C4-2B (cell line): ENCODE results near the gene SOCS7.

Experiments
- ZFX ChIP-seq: fragments of 450-650 bp; IDR thresholded peaks from 2 replicates; pipeline ENCODE4 v1.6.1; 2017
- TF ChIP-seq, protein P1 (sequence below): fragments of 450-650 bp; conservative IDR thresholded peaks from 2 replicates; pipeline ENCODE4 v1.5.1; 2017; ENCODE audit warnings: mild to moderate bottlenecking

DNA sequence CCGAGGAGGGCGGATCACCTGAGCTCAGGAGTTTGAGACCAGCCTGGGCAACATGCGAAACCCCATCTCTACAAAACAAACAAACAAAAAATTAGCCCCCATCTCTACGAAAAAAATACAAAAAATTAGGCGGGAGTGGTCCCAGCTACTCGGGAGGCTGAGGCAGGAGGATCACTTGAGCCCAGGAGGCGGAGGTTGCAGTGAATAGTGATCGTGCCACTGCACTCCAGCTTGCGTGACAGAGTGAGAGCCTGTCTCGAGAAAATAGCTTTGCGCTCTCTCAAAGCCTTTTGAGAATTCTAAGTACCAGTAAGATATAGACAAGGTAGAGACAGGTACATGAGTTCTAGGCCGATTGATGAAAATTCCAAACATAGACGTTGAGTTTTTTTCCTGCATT, 2.0 kb downstream of the SOCS7 start:
- TF ChIP-seq, protein P1, sequence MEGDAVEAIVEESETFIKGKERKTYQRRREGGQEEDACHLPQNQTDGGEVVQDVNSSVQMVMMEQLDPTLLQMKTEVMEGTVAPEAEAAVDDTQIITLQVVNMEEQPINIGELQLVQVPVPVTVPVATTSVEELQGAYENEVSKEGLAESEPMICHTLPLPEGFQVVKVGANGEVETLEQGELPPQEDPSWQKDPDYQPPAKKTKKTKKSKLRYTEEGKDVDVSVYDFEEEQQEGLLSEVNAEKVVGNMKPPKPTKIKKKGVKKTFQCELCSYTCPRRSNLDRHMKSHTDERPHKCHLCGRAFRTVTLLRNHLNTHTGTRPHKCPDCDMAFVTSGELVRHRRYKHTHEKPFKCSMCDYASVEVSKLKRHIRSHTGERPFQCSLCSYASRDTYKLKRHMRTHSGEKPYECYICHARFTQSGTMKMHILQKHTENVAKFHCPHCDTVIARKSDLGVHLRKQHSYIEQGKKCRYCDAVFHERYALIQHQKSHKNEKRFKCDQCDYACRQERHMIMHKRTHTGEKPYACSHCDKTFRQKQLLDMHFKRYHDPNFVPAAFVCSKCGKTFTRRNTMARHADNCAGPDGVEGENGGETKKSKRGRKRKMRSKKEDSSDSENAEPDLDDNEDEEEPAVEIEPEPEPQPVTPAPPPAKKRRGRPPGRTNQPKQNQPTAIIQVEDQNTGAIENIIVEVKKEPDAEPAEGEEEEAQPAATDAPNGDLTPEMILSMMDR = no peak
- no peak for TF ChIP-seq ZFX
